K562 (cell line): ENCODE measurements around the gene SDK1. TPM values are rescaled to one million over a fixed set of nuclear protein-coding genes. Genes with fewer than 3 reads are reported as not detected.

Experiments
- ATAC-seq: fragments of 200-7000 bp; cut with Tn5 transposase; 3 replicates; pipeline ENCODE4 v1.9.1; 2020; ENCODE audit warnings: moderate library complexity
- BruUV-seq: library from RNA; stranded (reverse); fragments of 400-500 nt; replicated peaks from 2 replicates; lab custom pipeline; 2021; lab: Mats Ljungman, UMichigan
- CTCF ChIA-PET: fragments of 300-600 bp; formaldehyde crosslinking; extraction: SDS; loops from one replicate; lab custom pipeline; 2021; ENCODE audit warnings: low intra/inter-chr PET ratio; lab: Yijun Ruan, JAX
- POLR2A ChIA-PET: fragments of 300-600, 350-650 bp; sonication (Branson Sonifier 250); formaldehyde crosslinking; extraction: SDS; loops from one replicate; lab custom pipeline; 2021; ENCODE audit warnings: antibody characterized with exemption, inconsistent platforms; lab: Yijun Ruan, JAX
- DNase-seq, 4 experiments: peaks; one replicate each; pipeline versions ENCODE4 v3.0.0 to v3.0.0-alpha.2; 2011 to 2018; ENCODE audit warnings: low spot score in 3 of 4, mixed read lengths in 3 of 4; ENCODE audit errors: extremely low read depth in 1 of 4
- FAIRE-seq: peaks from 2 replicates; lab custom pipeline; 2011; peaks lifted over from hg19 to GRCh38; lab: Jason Lieb, UNC
- H2AFZ ChIP-seq: 2 replicates; pipeline ENCODE4 v1.6.0; 2011; ENCODE audit warnings: low read depth, low read length, control low read depth, inconsistent platforms
- H3K27ac ChIP-seq: fragments of 200-600 bp; 3 replicates; pipeline ENCODE4 v1.8.0; 2011; ENCODE audit warnings: low read depth, mild to moderate bottlenecking, control low read depth, inconsistent platforms, low read length, moderate library complexity, mixed read lengths; ENCODE audit errors: extremely low read depth
- H3K27me3 ChIP-seq, 2 experiments: fragments of 300-600 bp in 1 of 2; 2 replicates in 1 of 2; 3 replicates in 1 of 2; pipeline versions ENCODE4 v1.6.0 to v1.8.0; 2011; ENCODE audit warnings: inconsistent platforms in 2 of 2, low read length in 2 of 2, mild to moderate bottlenecking in 1 of 2, mixed read lengths in 1 of 2, moderate library complexity in 1 of 2; ENCODE audit not compliant: control insufficient read depth in 2 of 2, insufficient read depth in 2 of 2
- H3K36me3 ChIP-seq: fragments of 300-600 bp; 3 replicates; pipeline ENCODE4 v1.8.0; 2011; ENCODE audit warnings: mild to moderate bottlenecking, low read length, inconsistent platforms; ENCODE audit not compliant: control insufficient read depth, insufficient read depth
- H3K4me1 ChIP-seq, 2 experiments: fragments of 200-600 bp in 1 of 2; replicated peaks in 1 of 2; 2 replicates in 1 of 2; 3 replicates in 1 of 2; pipeline versions ENCODE4 v1.5.1 to v1.8.0; 2011; ENCODE audit warnings: inconsistent platforms in 2 of 2, low read length in 2 of 2, mild to moderate bottlenecking in 1 of 2, mixed read lengths in 1 of 2, moderate library complexity in 1 of 2; ENCODE audit not compliant: control insufficient read depth in 2 of 2, insufficient read depth in 2 of 2
- H3K4me2 ChIP-seq: 2 replicates; pipeline ENCODE4 v1.6.1; 2011; ENCODE audit warnings: low read length, control low read depth, inconsistent platforms, mixed read lengths; ENCODE audit not compliant: insufficient read depth
- H3K4me3 ChIP-seq: fragments of 200-600 bp; sonication (generic), shearing (Covaris generic); 2 replicates; pipeline ENCODE4 v1.5.1; 2016; ENCODE audit warnings: control low read depth, inconsistent platforms
- H3K79me2 ChIP-seq: fragments of 200-600 bp; 3 replicates; pipeline ENCODE4 v1.8.0; 2011; ENCODE audit warnings: low read length, inconsistent platforms; ENCODE audit not compliant: control insufficient read depth, insufficient read depth
- H3K9ac ChIP-seq, 2 experiments: 2 replicates each; pipeline versions ENCODE4 v1.6.0 to v1.6.1; 2011; ENCODE audit warnings: low read depth in 2 of 2, low read length in 2 of 2, control low read depth in 1 of 2, inconsistent platforms in 1 of 2, mild to moderate bottlenecking in 1 of 2, mixed read lengths in 1 of 2; ENCODE audit not compliant: insufficient read depth in 1 of 2
- H3K9me1 ChIP-seq: one replicate; pipeline ENCODE4 v1.6.0; 2011; ENCODE audit warnings: inconsistent platforms, mild to moderate bottlenecking, low read length, moderate library complexity; ENCODE audit not compliant: control insufficient read depth, insufficient read depth
- H3K9me3 ChIP-seq: replicated peaks from 2 replicates; pipeline ENCODE4 v1.5.1; 2011; ENCODE audit warnings: low read depth, low read length, inconsistent platforms; ENCODE audit not compliant: control insufficient read depth, insufficient read depth
- H4K20me1 ChIP-seq: replicated peaks from 2 replicates; pipeline ENCODE4 v1.6.1; 2011; ENCODE audit warnings: low read length, inconsistent platforms, mixed read lengths; ENCODE audit not compliant: control insufficient read depth, insufficient read depth
- ARID1B ChIP-seq: fragments of 450-650 bp; IDR thresholded peaks from 2 replicates; pipeline ENCODE4 v1.6.1; 2016; ENCODE audit warnings: antibody characterized with exemption, mild to moderate bottlenecking, inconsistent platforms
- BHLHE40 ChIP-seq: IDR thresholded peaks from 2 replicates; pipeline ENCODE4 v1.6.1; 2011; ENCODE audit warnings: low read length, improper control_type of control experiment
- FOXK2 ChIP-seq, 2 experiments: fragments of 450-650 bp; IDR thresholded peaks in 1 of 2; conservative IDR thresholded peaks in 1 of 2; 2 replicates each; pipeline ENCODE4 v1.6.1; 2016; ENCODE audit warnings: low read depth in 2 of 2, mild to moderate bottlenecking in 1 of 2
- HDAC8 ChIP-seq: fragments of 450-650 bp; IDR thresholded peaks from 2 replicates; pipeline ENCODE4 v1.6.1; 2016; ENCODE audit warnings: mild to moderate bottlenecking, missing genetic modification characterization, moderate library complexity, missing compliant biosample characterization
- HINFP ChIP-seq: fragments of 450-650 bp; conservative IDR thresholded peaks from 2 replicates; pipeline ENCODE4 v1.6.1; 2016; ENCODE audit warnings: missing genetic modification characterization, low read depth, mild to moderate bottlenecking, control low read depth, missing compliant biosample characterization
- HNRNPUL1 ChIP-seq: fragments of 200-400 bp; formaldehyde crosslinking; IDR thresholded peaks from 2 replicates; pipeline ENCODE4 v1.6.1; 2017; ENCODE audit warnings: low read length
- ILF3 ChIP-seq: fragments of 450-650 bp; IDR thresholded peaks from 2 replicates; pipeline ENCODE4 v1.6.1; 2018; ENCODE audit warnings: antibody characterized with exemption, mild to moderate bottlenecking, moderate library complexity, borderline replicate concordance
- NCOA2 ChIP-seq, 2 experiments: fragments of 450-650 bp; IDR thresholded peaks; 2 replicates each; pipeline ENCODE4 v1.6.1; 2018; ENCODE audit warnings: mild to moderate bottlenecking in 2 of 2, moderate library complexity in 1 of 2; ENCODE audit not compliant: partially characterized antibody in 2 of 2
- TFAM ChIP-seq: fragments of 250-450 bp; sonication (Bioruptor Pico); conservative IDR thresholded peaks from 2 replicates; pipeline ENCODE4 v1.5.0; 2021; ENCODE audit warnings: mild to moderate bottlenecking, moderate library complexity
- ZBTB49 ChIP-seq: sonication (generic); formaldehyde crosslinking; IDR thresholded peaks from 2 replicates; pipeline ENCODE4 v1.8.0; 2022; ENCODE audit warnings: missing genetic modification reagents, mild to moderate bottlenecking, borderline replicate concordance
- ZBTB7A ChIP-seq: IDR thresholded peaks from 2 replicates; pipeline ENCODE4 v1.6.1; 2011; ENCODE audit warnings: low read depth, mild to moderate bottlenecking, low read length, moderate library complexity, borderline replicate concordance; ENCODE audit not compliant: control insufficient read depth
- ZKSCAN3 ChIP-seq: fragments of 250-450 bp; sonication (Bioruptor Pico); IDR thresholded peaks from 2 replicates; pipeline ENCODE4 v1.4.0; 2020
- ZNF830 ChIP-seq: fragments of 250-450 bp; sonication (Bioruptor Pico); IDR thresholded peaks from 2 replicates; pipeline ENCODE4 v1.5.0; 2021; ENCODE audit warnings: mild to moderate bottlenecking
- WGBS: fragments of 100-300 bp; shearing (Covaris generic); methylation state at CpG from one replicate; pipeline ENCODE4 v1.1.6; 2016; ENCODE audit warnings: low coverage, mixed read lengths; ENCODE audit not compliant: insufficient coverage; ENCODE audit errors: missing lambda C conversion rate; 5-methylcytosine and 5-hydroxymethylcytosine counted together
- in situ Hi-C: fragments of 300-500 bp; cut with MboI; formaldehyde crosslinking; loops from 4 replicates; pipeline ENCODE4 v1.15.0; 2018; ENCODE audit warnings: inconsistent platforms, mixed read lengths
- intact Hi-C: fragments of 100-400 bp; cut with micrococcal nuclease; formaldehyde crosslinking; loops from 2 replicates; pipeline ENCODE4 v1.14.2; 2022
- polyA plus RNA-seq, 8 experiments: library from polyadenylated mRNA; depleted of rRNA in 4 of 8; stranded (reverse) in 5 of 8; unstranded in 3 of 8; fragments of >200 nt; fragmentation: Nextera tagmentation in 2 of 8; fragmentation: Illumina TruSeq in 1 of 8; extraction: Ambion mirVana in 2 of 8; extraction: Trizol in 1 of 8; gene quantifications; 2 replicates each; pipeline versions ENCODE4 v1.2.1 to v1.2.3, GENCODE V29; 2011 to 2014; ENCODE audit warnings: inconsistent platforms in 1 of 8, missing spikeins in 1 of 8
- total RNA-seq, 7 experiments: library from RNA; depleted of rRNA in 6 of 7; stranded (reverse); fragments of >200 nt in 6 of 7; fragmentation: Illumina TruSeq in 2 of 7; extraction: Trizol in 2 of 7; gene quantifications; 2 replicates each; pipeline versions ENCODE4 v1.2.1 to v1.2.3, GENCODE V29; 2011 to 2021; ENCODE audit warnings: low replicate concordance in 1 of 7
- TF ChIP-seq, protein P1 (sequence below): sonication (generic); formaldehyde crosslinking; IDR thresholded peaks from 2 replicates; pipeline ENCODE4 v1.8.0; 2022; ENCODE audit warnings: mild to moderate bottlenecking, missing genetic modification reagents
- TF ChIP-seq, protein P2 (sequence below): sonication (generic); formaldehyde crosslinking; IDR thresholded peaks from 2 replicates; pipeline ENCODE4 v1.8.1; 2023; ENCODE audit warnings: mild to moderate bottlenecking, missing genetic modification reagents, moderate library complexity

Gene SDK1
- total and polyA plus RNA-seq, 9 of the 15 experiments (the other 6 are each of a cell fraction or from before 2014, with no cell fraction given) = 0.16 TPM; not detected in 8

- WGBS = 2% methylated on average over 20 of the region's 23 CpGs
- H3K79me2 ChIP-seq = no peaks in the 10 kb centered on the region
- H4K20me1 ChIP-seq = no peaks in the 10 kb centered on the region; the same call in 1 of the 2 replicates
- no peaks in the 10 kb centered on the region for H3K9me1 ChIP-seq
- no peak overlapping the region for H2AFZ ChIP-seq
- no peaks in the 10 kb centered on the region for H3K4me1 ChIP-seq
- no peak overlapping the region for H3K9ac ChIP-seq
- CTCF ChIA-PET = no interaction called here
- H3K36me3 ChIP-seq = no peaks in the 10 kb centered on the region
- intact Hi-C loops = no loop called here
- no peaks in the 10 kb centered on the region for H3K9me3 ChIP-seq
- BruUV-seq = no TSS peak
- peaks cover 2 to 62% of the 10 kb centered on the region in 2 experiments; a peak in 3 of 5 replicates for H3K27me3 ChIP-seq
- in situ Hi-C loops = no loop called here
- H3K4me2 ChIP-seq = no peak overlapping the region
- ATAC-seq (no peak), FAIRE-seq (no peak), DNase-seq (no peak)
- POLR2A ChIA-PET = no interaction called here
- no peak overlapping the region for H3K4me3 ChIP-seq
- TF ChIP-seq, protein P1, sequence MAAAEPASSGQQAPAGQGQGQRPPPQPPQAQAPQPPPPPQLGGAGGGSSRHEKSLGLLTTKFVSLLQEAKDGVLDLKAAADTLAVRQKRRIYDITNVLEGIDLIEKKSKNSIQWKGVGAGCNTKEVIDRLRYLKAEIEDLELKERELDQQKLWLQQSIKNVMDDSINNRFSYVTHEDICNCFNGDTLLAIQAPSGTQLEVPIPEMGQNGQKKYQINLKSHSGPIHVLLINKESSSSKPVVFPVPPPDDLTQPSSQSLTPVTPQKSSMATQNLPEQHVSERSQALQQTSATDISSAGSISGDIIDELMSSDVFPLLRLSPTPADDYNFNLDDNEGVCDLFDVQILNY (CRISPR knock-in tag) = no peak
- TF ChIP-seq ZBTB7A (no peak), BHLHE40 (no peak), ARID1B (no peak), NCOA2 (IDR thresholded peaks at IDR 0.05; ENCODE audit: partially characterized antibody in 2 of 2) (no peak), HINFP (tag) (no peak), HDAC8 (tag) (no peak), ZNF830 (CRISPR knock-in tag) (no peak), HNRNPUL1 (no peak), ILF3 (no peak), TFAM (CRISPR knock-in tag) (no peak), FOXK2 (conservative IDR thresholded peaks at IDR 0.05 in 1 of 2, IDR thresholded peaks at IDR 0.05 in 1 of 2; ENCODE audit: low read depth in 2 of 2) (no peak), ZKSCAN3 (CRISPR knock-in tag) (no peak), ZBTB49 (CRISPR knock-in tag) (no peak)
- TF ChIP-seq, protein P2, sequence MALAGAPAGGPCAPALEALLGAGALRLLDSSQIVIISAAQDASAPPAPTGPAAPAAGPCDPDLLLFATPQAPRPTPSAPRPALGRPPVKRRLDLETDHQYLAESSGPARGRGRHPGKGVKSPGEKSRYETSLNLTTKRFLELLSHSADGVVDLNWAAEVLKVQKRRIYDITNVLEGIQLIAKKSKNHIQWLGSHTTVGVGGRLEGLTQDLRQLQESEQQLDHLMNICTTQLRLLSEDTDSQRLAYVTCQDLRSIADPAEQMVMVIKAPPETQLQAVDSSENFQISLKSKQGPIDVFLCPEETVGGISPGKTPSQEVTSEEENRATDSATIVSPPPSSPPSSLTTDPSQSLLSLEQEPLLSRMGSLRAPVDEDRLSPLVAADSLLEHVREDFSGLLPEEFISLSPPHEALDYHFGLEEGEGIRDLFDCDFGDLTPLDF (CRISPR knock-in tag) = no peak
- no peak overlapping the region for H3K27ac ChIP-seq
Measured at GRCh38 chr7:4178916-4179687, 878.0 kb downstream of the SDK1 start.
